ENCODE measurements around the gene SKOR1.

SKOR1 gene

DNA sequence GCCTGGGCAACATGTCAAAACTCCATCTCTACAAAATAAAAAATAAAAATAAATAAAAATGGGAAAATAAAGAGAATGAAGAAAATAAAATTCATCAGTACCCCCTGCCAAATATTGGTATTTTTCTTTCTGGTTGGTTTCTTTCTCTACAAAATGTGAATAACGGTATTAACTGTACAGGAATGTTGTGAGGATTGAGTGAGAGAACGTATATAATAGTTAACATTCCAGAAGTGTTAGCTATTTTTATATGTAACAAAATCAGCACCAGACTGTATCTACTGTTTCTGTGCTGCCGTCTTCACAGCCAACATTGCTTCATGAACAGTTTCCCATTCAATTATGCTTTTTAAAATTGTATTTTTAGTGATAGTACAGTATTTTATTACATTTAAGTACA lies 40.0 kb downstream of the SKOR1 start:
- no peak overlapping the region for H2AK5ac ChIP-seq (ENCODE audit: low read length)
- no peak overlapping the region for H2BK12ac ChIP-seq (ENCODE audit: low read length)
- no peak overlapping the region for H4K12ac ChIP-seq (ENCODE audit: low read depth, low read length)

DNA sequence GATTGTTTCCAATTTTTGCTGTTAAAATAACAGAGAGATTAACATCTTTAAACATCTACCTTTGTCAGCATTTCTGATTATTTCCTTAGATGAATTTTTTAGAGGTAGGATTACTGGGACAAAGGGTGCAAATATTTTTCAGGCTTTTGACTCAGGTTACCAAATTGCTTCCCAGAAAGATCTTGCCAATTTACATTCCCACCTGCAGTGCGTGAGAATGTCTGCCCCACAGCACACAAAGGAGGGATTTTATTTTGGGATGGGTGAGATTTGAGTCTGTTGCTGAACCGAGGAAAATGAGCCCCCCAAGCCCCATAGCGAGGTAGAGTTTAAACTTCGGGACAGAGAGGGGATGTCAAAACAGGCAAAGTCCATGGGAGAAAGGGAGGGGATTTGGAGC lies 40.5 kb downstream of the SKOR1 start:
- Histone ChIP-seq H2BK12ac (ENCODE audit: low read length) (no peak overlapping the region), H3K9ac (ENCODE audit: low read length) (no peak overlapping the region), H3K9me3 (ENCODE audit: insufficient read depth, low read depth, low read length) (no peaks in the 10 kb centered on the region), H3K79me2 (ENCODE audit: control insufficient read depth, insufficient read depth, low read length, poor library complexity) (no peaks in the 10 kb centered on the region), H3K4me3 (ENCODE audit: low read depth, low read length) (no peak overlapping the region), H2AK5ac (ENCODE audit: low read length) (no peak overlapping the region), H4K12ac (ENCODE audit: low read depth, low read length) (no peak overlapping the region), H3K36me3 (ENCODE audit: control insufficient read depth in 1 of 2, insufficient read depth in 2 of 2, low read length in 2 of 2) (no peaks in the 10 kb centered on the region), H4K8ac (ENCODE audit: low read depth, low read length) (no peak overlapping the region), H3K4me2 (ENCODE audit: low read length) (no peak overlapping the region), H3K27ac (ENCODE audit: low read depth, low read length) (no peak overlapping the region), H3K4me1 (ENCODE audit: control insufficient read depth in 1 of 2, insufficient read depth in 2 of 2, low read length in 2 of 2) (peaks cover 0 to 5% of the 10 kb centered on the region in 2 experiments), H3K18ac (ENCODE audit: low read length) (no peak overlapping the region), H2BK120ac (ENCODE audit: insufficient read depth, low read length, poor library complexity) (no peak overlapping the region), H3K14ac (ENCODE audit: low read length) (no peak overlapping the region), H3K79me1 (ENCODE audit: low read length) (peaks cover 4% of the 10 kb centered on the region), H3K27me3 (ENCODE audit: insufficient read depth, low read length) (no peaks in the 10 kb centered on the region), H3K23ac (ENCODE audit: low read length) (no peak overlapping the region), H2BK5ac (ENCODE audit: low read depth, low read length, poor library complexity) (no peak overlapping the region), H4K91ac (ENCODE audit: low read depth, low read length) (no peak overlapping the region), H3K4ac (ENCODE audit: low read depth, low read length) (no peak overlapping the region), H2AFZ (ENCODE audit: insufficient read depth, low read length, poor library complexity) (no peak overlapping the region)
- DNase-seq: no peak
- WGBS (ENCODE audit: extremely low coverage, insufficient coverage, insufficient read length): no CpG with 5 or more reads among the region's 4 CpGs

More for the DNA sequence above, 40.0 kb downstream of the SKOR1 start:
- Histone ChIP-seq H3K23ac (ENCODE audit: low read length) (no peak overlapping the region), H3K4me3 (ENCODE audit: low read depth, low read length) (no peak overlapping the region), H3K4me2 (ENCODE audit: low read length) (no peak overlapping the region), H3K27ac (ENCODE audit: low read depth, low read length) (no peak overlapping the region), H3K9me3 (ENCODE audit: insufficient read depth, low read depth, low read length) (no peaks in the 10 kb centered on the region), H3K79me2 (ENCODE audit: control insufficient read depth, insufficient read depth, low read length, poor library complexity) (no peaks in the 10 kb centered on the region), H3K4ac (ENCODE audit: low read depth, low read length) (no peak overlapping the region), H3K14ac (ENCODE audit: low read length) (no peak overlapping the region), H2BK5ac (ENCODE audit: low read depth, low read length, poor library complexity) (no peak overlapping the region), H3K18ac (ENCODE audit: low read length) (no peak overlapping the region), H3K9ac (ENCODE audit: low read length) (no peak overlapping the region), H3K36me3 (ENCODE audit: control insufficient read depth in 1 of 2, insufficient read depth in 2 of 2, low read length in 2 of 2) (no peaks in the 10 kb centered on the region), H3K4me1 (ENCODE audit: control insufficient read depth in 1 of 2, insufficient read depth in 2 of 2, low read length in 2 of 2) (peaks cover 0 to 5% of the 10 kb centered on the region in 2 experiments), H2BK120ac (ENCODE audit: insufficient read depth, low read length, poor library complexity) (no peak overlapping the region), H4K91ac (ENCODE audit: low read depth, low read length) (no peak overlapping the region), H4K8ac (ENCODE audit: low read depth, low read length) (no peak overlapping the region), H2AFZ (ENCODE audit: insufficient read depth, low read length, poor library complexity) (no peak overlapping the region), H3K27me3 (ENCODE audit: insufficient read depth, low read length) (no peaks in the 10 kb centered on the region), H3K79me1 (ENCODE audit: low read length) (peaks cover 4% of the 10 kb centered on the region)
- no CpG with 5 or more reads among the region's 3 CpGs for WGBS (ENCODE audit: extremely low coverage, insufficient coverage, insufficient read length)
- DNase-seq: no peak

DNA sequence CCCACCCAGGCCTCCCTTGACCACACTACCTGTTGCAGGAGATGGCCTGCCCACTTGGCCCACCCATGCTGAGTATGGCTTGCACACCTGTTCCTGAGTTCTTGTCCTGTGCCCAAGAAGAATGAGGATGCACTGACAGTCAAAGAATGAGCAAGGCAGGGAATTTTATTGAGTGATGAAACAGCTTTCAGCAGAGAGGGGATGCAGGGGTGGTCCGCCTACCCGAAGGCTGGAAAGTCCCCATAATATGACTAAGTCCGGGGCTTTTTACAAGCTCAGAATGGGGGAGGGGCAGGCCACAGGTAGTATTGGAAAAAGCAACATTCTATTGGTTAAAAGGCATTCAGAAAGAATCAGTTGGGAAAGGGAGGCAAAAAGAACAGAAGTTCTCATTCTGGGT lies 44.4 kb downstream of the SKOR1 start:
- no peak overlapping the region for H3K4me3 ChIP-seq (ENCODE audit: low read depth, low read length)
- no peak overlapping the region for H2BK5ac ChIP-seq (ENCODE audit: low read depth, low read length, poor library complexity)
- no peaks in the 10 kb centered on the region for H3K79me1 ChIP-seq (ENCODE audit: low read length)
- no peak overlapping the region for H3K27ac ChIP-seq (ENCODE audit: low read depth, low read length)
- no peak overlapping the region for H2AFZ ChIP-seq (ENCODE audit: insufficient read depth, low read length, poor library complexity)
- H2BK12ac ChIP-seq (ENCODE audit: low read length): no peak overlapping the region
- no CpG with 5 or more reads among the region's 3 CpGs for WGBS (ENCODE audit: extremely low coverage, insufficient coverage, insufficient read length)
- no peak overlapping the region for H4K8ac ChIP-seq (ENCODE audit: low read depth, low read length)
- H3K9ac ChIP-seq (ENCODE audit: low read length): no peak overlapping the region
- no peak overlapping the region for H3K4ac ChIP-seq (ENCODE audit: low read depth, low read length)
- no peak overlapping the region for H3K4me2 ChIP-seq (ENCODE audit: low read length)
- no peak overlapping the region for H3K23ac ChIP-seq (ENCODE audit: low read length)
- no peaks in the 10 kb centered on the region for H3K27me3 ChIP-seq (ENCODE audit: insufficient read depth, low read length)
- no peak for DNase-seq
- no peak overlapping the region for H2BK120ac ChIP-seq (ENCODE audit: insufficient read depth, low read length, poor library complexity)
- no peaks in the 10 kb centered on the region for H3K4me1 ChIP-seq (ENCODE audit: control insufficient read depth in 1 of 2, insufficient read depth in 2 of 2, low read length in 2 of 2)
- H3K79me2 ChIP-seq (ENCODE audit: control insufficient read depth, insufficient read depth, low read length, poor library complexity): no peaks in the 10 kb centered on the region
- H3K18ac ChIP-seq (ENCODE audit: low read length): no peak overlapping the region
- H3K14ac ChIP-seq (ENCODE audit: low read length): no peak overlapping the region
- H3K9me3 ChIP-seq (ENCODE audit: insufficient read depth, low read depth, low read length): peaks cover 4% of the 10 kb centered on the region
- no peak overlapping the region for H4K91ac ChIP-seq (ENCODE audit: low read depth, low read length)
- H2AK5ac ChIP-seq (ENCODE audit: low read length): no peak overlapping the region
- no peak overlapping the region for H4K12ac ChIP-seq (ENCODE audit: low read depth, low read length)
- no peaks in the 10 kb centered on the region for H3K36me3 ChIP-seq (ENCODE audit: control insufficient read depth in 1 of 2, insufficient read depth in 2 of 2, low read length in 2 of 2)

DNA sequence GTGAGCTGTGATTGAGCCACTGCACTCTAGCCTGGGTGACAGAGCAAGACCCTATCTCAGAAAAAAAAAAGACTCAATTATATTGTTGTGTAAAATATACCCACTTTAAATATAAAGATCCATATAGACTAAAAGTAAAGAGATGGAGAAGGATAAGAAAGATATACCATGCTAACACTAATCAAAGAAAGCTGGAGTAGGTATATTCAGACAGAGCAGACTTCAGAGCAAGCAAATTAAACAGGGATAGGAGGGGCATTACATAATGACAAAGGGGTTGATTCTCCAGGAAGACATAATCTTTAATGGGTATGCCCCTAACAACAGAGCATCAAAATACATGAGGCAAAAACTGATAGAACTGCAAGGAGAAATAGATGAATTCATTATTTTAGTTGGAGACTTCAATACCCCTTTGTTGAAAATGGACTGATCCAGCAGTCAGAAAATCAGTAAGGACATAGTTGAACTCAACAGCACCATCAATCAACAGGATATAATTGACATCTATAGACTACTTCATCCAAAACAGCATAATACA lies 45.6 kb downstream of the SKOR1 start:
- no peak overlapping the region for H3K27ac ChIP-seq (ENCODE audit: low read depth, low read length)
- H4K12ac ChIP-seq (ENCODE audit: low read depth, low read length): no peak overlapping the region
- peaks cover 4% of the 10 kb centered on the region for H3K9me3 ChIP-seq (ENCODE audit: insufficient read depth, low read depth, low read length)
- DNase-seq: no peak
- no peaks in the 10 kb centered on the region for H3K79me2 ChIP-seq (ENCODE audit: control insufficient read depth, insufficient read depth, low read length, poor library complexity)
- H4K91ac ChIP-seq (ENCODE audit: low read depth, low read length): no peak overlapping the region
- H2BK120ac ChIP-seq (ENCODE audit: insufficient read depth, low read length, poor library complexity): no peak overlapping the region
- H3K4me3 ChIP-seq (ENCODE audit: low read depth, low read length): no peak overlapping the region
- H3K9ac ChIP-seq (ENCODE audit: low read length): no peak overlapping the region
- no peak overlapping the region for H2AFZ ChIP-seq (ENCODE audit: insufficient read depth, low read length, poor library complexity)
- no peak overlapping the region for H3K14ac ChIP-seq (ENCODE audit: low read length)
- no peak overlapping the region for H3K4me2 ChIP-seq (ENCODE audit: low read length)
- H3K4me1 ChIP-seq (ENCODE audit: control insufficient read depth in 1 of 2, insufficient read depth in 2 of 2, low read length in 2 of 2): no peaks in the 10 kb centered on the region
- no peak overlapping the region for H3K4ac ChIP-seq (ENCODE audit: low read depth, low read length)
- H3K18ac ChIP-seq (ENCODE audit: low read length): no peak overlapping the region
- H3K36me3 ChIP-seq (ENCODE audit: control insufficient read depth in 1 of 2, insufficient read depth in 2 of 2, low read length in 2 of 2): no peaks in the 10 kb centered on the region
- no peak overlapping the region for H3K23ac ChIP-seq (ENCODE audit: low read length)
- no peak overlapping the region for H2BK12ac ChIP-seq (ENCODE audit: low read length)
- no peaks in the 10 kb centered on the region for H3K27me3 ChIP-seq (ENCODE audit: insufficient read depth, low read length)
- no peaks in the 10 kb centered on the region for H3K79me1 ChIP-seq (ENCODE audit: low read length)
- H4K8ac ChIP-seq (ENCODE audit: low read depth, low read length): no peak overlapping the region
- H2AK5ac ChIP-seq (ENCODE audit: low read length): no peak overlapping the region
- no peak overlapping the region for H2BK5ac ChIP-seq (ENCODE audit: low read depth, low read length, poor library complexity)
